ENCODE measurements around the gene PDE6A.

GRCh38 chr5:149979896-149980295 is 35.3 kb upstream of the PDE6A start:
- TF ChIP-seq CTCF (IDR thresholded peaks at IDR 0.05; ENCODE audit: low read depth, low read length) (no peak), EZH2phosphoT487 (IDR thresholded peaks at IDR 0.05; ENCODE audit: low read depth) (no peak)
